HEK293 (cell line): Measurements from ENCODE around the gene RNPEP.

Experiments
- CTCF ChIA-PET: fragments of 350-600 bp; formaldehyde crosslinking; extraction: SDS; loops from one replicate; lab custom pipeline; 2021; ENCODE audit warnings: antibody characterized with exemption; lab: Yijun Ruan, JAX
- POLR2A ChIA-PET: fragments of 300-600 bp; formaldehyde crosslinking; extraction: SDS; loops from one replicate; lab custom pipeline; 2020; ENCODE audit warnings: antibody characterized with exemption, inconsistent platforms; lab: Yijun Ruan, JAX
- H3K27ac ChIP-seq: fragments of 200-500 bp; sonication (Bioruptor generic); 2 replicates; pipeline ENCODE4 v1.5.1; 2014; ENCODE audit warnings: low read depth, low read length, control low read depth, inconsistent platforms; ENCODE audit errors: extremely low read depth
- H3K36me3 ChIP-seq, 2 experiments: fragments of 200-500 bp in 1 of 2; sonication (Bioruptor generic) in 1 of 2; 1 replicate in 1 of 2; 2 replicates in 1 of 2; pipeline ENCODE4 v1.5.1; 2014 to 2017; ENCODE audit warnings: inconsistent platforms in 2 of 2, low read length in 2 of 2; ENCODE audit not compliant: control insufficient read depth in 2 of 2, insufficient read depth in 1 of 2
- H3K4me1 ChIP-seq: fragments of 200-500 bp; sonication (Bioruptor generic); 2 replicates; pipeline ENCODE4 v1.5.1; 2014; ENCODE audit warnings: mild to moderate bottlenecking, low read length, inconsistent platforms; ENCODE audit not compliant: control insufficient read depth, insufficient read depth
- H3K4me3 ChIP-seq: 2 replicates; pipeline ENCODE4 v1.5.1; 2011; ENCODE audit warnings: low read depth, mild to moderate bottlenecking, control low read depth, low read length, moderate library complexity
- H3K9me3 ChIP-seq: fragments of 200-500 bp; sonication (Bioruptor generic); 2 replicates; pipeline ENCODE4 v1.5.1; 2014; ENCODE audit warnings: low read depth, low read length, inconsistent platforms; ENCODE audit not compliant: control insufficient read depth, insufficient read depth
- CTCF ChIP-seq: fragments of 450-650 bp; formaldehyde crosslinking; IDR thresholded peaks from 2 replicates; pipeline ENCODE4 v1.5.1; 2016; ENCODE audit warnings: missing biosample characterization, missing genetic modification characterization
- GLI2 ChIP-seq: fragments of 450-650 bp; formaldehyde crosslinking; IDR thresholded peaks from 2 replicates; pipeline ENCODE4; 2017; ENCODE audit warnings: missing biosample characterization, missing genetic modification characterization, low read depth, borderline replicate concordance
- GLIS2 ChIP-seq: fragments of 450-650 bp; formaldehyde crosslinking; IDR thresholded peaks from 2 replicates; pipeline ENCODE4 v1.5.1; 2016; ENCODE audit warnings: missing biosample characterization, missing genetic modification characterization
- HOXD13 ChIP-seq: sonication (generic); formaldehyde crosslinking; IDR thresholded peaks from 2 replicates; pipeline ENCODE4 v1.8.0; 2022; ENCODE audit warnings: missing genetic modification reagents, borderline replicate concordance
- PRDM1 ChIP-seq: fragments of 450-650 bp; formaldehyde crosslinking; IDR thresholded peaks from 2 replicates; pipeline ENCODE4; 2016; ENCODE audit warnings: missing biosample characterization, missing genetic modification characterization
- SETDB1 ChIP-seq: IDR thresholded peaks from one replicate; pipeline ENCODE4 v1.6.1; 2017; ENCODE audit warnings: mild to moderate bottlenecking, low read length, moderate library complexity, mixed read lengths; ENCODE audit not compliant: insufficient read length
- TSHZ1 ChIP-seq: fragments of 450-650 bp; formaldehyde crosslinking; IDR thresholded peaks from 2 replicates; pipeline ENCODE4 v1.5.1; 2016; ENCODE audit warnings: missing biosample characterization, missing genetic modification characterization, borderline replicate concordance
- YY1 ChIP-seq: fragments of 450-650 bp; formaldehyde crosslinking; IDR thresholded peaks from 2 replicates; pipeline ENCODE4 v1.5.1; 2018; ENCODE audit warnings: missing biosample characterization, missing genetic modification characterization
- ZNF121 ChIP-seq: fragments of 450-650 bp; formaldehyde crosslinking; IDR thresholded peaks from 2 replicates; pipeline ENCODE4 v1.5.1; 2016; ENCODE audit warnings: missing biosample characterization, missing genetic modification characterization
- ZNF174 ChIP-seq: fragments of 450-650 bp; formaldehyde crosslinking; IDR thresholded peaks from 2 replicates; pipeline ENCODE4 v1.5.0; 2017; ENCODE audit warnings: missing biosample characterization, mild to moderate bottlenecking, missing genetic modification characterization
- ZNF223 ChIP-seq: fragments of 450-650 bp; formaldehyde crosslinking; IDR thresholded peaks from 2 replicates; pipeline ENCODE4 v1.5.1; 2016; ENCODE audit warnings: missing biosample characterization, missing genetic modification characterization
- ZNF239 ChIP-seq: fragments of 450-650 bp; formaldehyde crosslinking; IDR thresholded peaks from 2 replicates; pipeline ENCODE4 v1.5.1; 2016; ENCODE audit warnings: missing biosample characterization, missing genetic modification characterization
- ZNF398 ChIP-seq: fragments of 450-650 bp; formaldehyde crosslinking; IDR thresholded peaks from 2 replicates; pipeline ENCODE4 v1.5.1; 2017; ENCODE audit warnings: missing biosample characterization, missing genetic modification characterization
- ZNF623 ChIP-seq: fragments of 450-650 bp; formaldehyde crosslinking; IDR thresholded peaks from 2 replicates; pipeline ENCODE4 v1.5.1; 2016; ENCODE audit warnings: missing biosample characterization, missing genetic modification characterization
- ZNF629 ChIP-seq: fragments of 450-650 bp; formaldehyde crosslinking; IDR thresholded peaks from 2 replicates; pipeline ENCODE4 v1.5.1; 2017; ENCODE audit warnings: missing biosample characterization, missing genetic modification characterization
- ZNF639 ChIP-seq: fragments of 450-650 bp; formaldehyde crosslinking; IDR thresholded peaks from 2 replicates; pipeline ENCODE4 v1.5.1; 2016; ENCODE audit warnings: missing biosample characterization, missing genetic modification characterization
- ZNF664 ChIP-seq: fragments of 450-650 bp; formaldehyde crosslinking; IDR thresholded peaks from 2 replicates; pipeline ENCODE4 v1.5.1; 2016; ENCODE audit warnings: missing biosample characterization, missing genetic modification characterization
- ZNF776 ChIP-seq: fragments of 450-650 bp; formaldehyde crosslinking; IDR thresholded peaks from 2 replicates; pipeline ENCODE4 v1.5.0; 2017; ENCODE audit warnings: missing biosample characterization, missing genetic modification characterization, borderline replicate concordance
- ZNF837 ChIP-seq: fragments of 450-650 bp; formaldehyde crosslinking; IDR thresholded peaks from 2 replicates; pipeline ENCODE4 v1.5.1; 2016; ENCODE audit warnings: missing biosample characterization, missing genetic modification characterization
- ZSCAN18 ChIP-seq: fragments of 450-650 bp; formaldehyde crosslinking; IDR thresholded peaks from 2 replicates; pipeline ENCODE4 v1.5.1; 2016; ENCODE audit warnings: missing biosample characterization, missing genetic modification characterization

Gene RNPEP

GRCh38 chr1:201985355-201985754 lies 2.9 kb downstream of the RNPEP start:
- H3K36me3 ChIP-seq: peaks cover 9 to 20% of the 10 kb centered on the region in 2 experiments; a peak in 2 of 3 replicates
- H3K27ac ChIP-seq: no peak overlapping the region
- TF ChIP-seq GLIS2 (tag by site-specific recombination): no peak
- TF ChIP-seq ZNF837: no peak
- peak; percentile 94 for TF ChIP-seq ZNF664 (tag by site-specific recombination)
- CTCF ChIA-PET: interaction anchor here (0.7 to 3.3 kb wide), 4 partner anchors 14 to 297 kb away, joined by 4 to 14 read pairs (median 4); no protein-coding TSS in a partner anchor
- no peak overlapping the region for H3K4me3 ChIP-seq
- POLR2A ChIA-PET: interaction anchor here (1.0 kb wide), 1 partner anchor 14 kb away, joined by 3 read pairs; no protein-coding TSS in a partner anchor
- no peaks in the 10 kb centered on the region for H3K4me1 ChIP-seq
- H3K9me3 ChIP-seq: no peaks in the 10 kb centered on the region

- no peak overlapping the region for H3K4me3 ChIP-seq
- ChIA-PET POLR2A (no interaction called here), CTCF (interaction anchor here (0.6 to 2.3 kb wide), 6 partner anchors 10 to 285 kb away, joined by 3 to 8 read pairs (median 4); partner anchors contain the start of gene ELF3)
- H3K27ac ChIP-seq: no peak overlapping the region
- TF ChIP-seq TSHZ1 (tag by site-specific recombination) (no peak), CTCF (tag by site-specific recombination) (no peak), GLI2 (tag by site-specific recombination) (no peak), ZNF398 (no peak), ZNF239 (tag by site-specific recombination) (no peak), HOXD13 (CRISPR knock-in tag) (no peak), YY1 (tag by site-specific recombination) (no peak), ZNF121 (tag by site-specific recombination) (no peak), ZNF629 (tag by site-specific recombination) (no peak), SETDB1 (no peak), ZNF639 (tag by site-specific recombination) (no peak), PRDM1 (tag by site-specific recombination) (no peak), ZNF174 (no peak), ZNF223 (tag by site-specific recombination) (no peak), ZNF776 (no peak), ZNF623 (tag by site-specific recombination) (no peak), ZSCAN18 (tag by site-specific recombination) (no peak)
- no peaks in the 10 kb centered on the region for H3K4me1 ChIP-seq
- H3K36me3 ChIP-seq: peaks cover 25 to 50% of the 10 kb centered on the region in 2 experiments
- H3K9me3 ChIP-seq: no peaks in the 10 kb centered on the region
Observed at GRCh38 chr1:201988601-201989000, 6.2 kb downstream of the RNPEP start.
